HFF-Myc (cell line): ENCODE data around the gene SMLR1.

Experiments used
- DNase-seq: peaks from one replicate; pipeline ENCODE4 v3.0.0-alpha.2; 2011; ENCODE audit warnings: low read depth; ENCODE audit errors: extremely low read depth
- H3K4me3 ChIP-seq: replicated peaks from 2 replicates; pipeline ENCODE4 v1.5.1; 2011; ENCODE audit warnings: low read depth, mild to moderate bottlenecking, control low read depth, low read length
- TF ChIP-seq, protein P1 (sequence below): IDR thresholded peaks from 2 replicates; pipeline ENCODE4 v1.5.1; 2012; ENCODE audit warnings: mild to moderate bottlenecking, low read depth, low read length, control low read depth; ENCODE audit errors: missing control alignments

The SMLR1 gene

DNA sequence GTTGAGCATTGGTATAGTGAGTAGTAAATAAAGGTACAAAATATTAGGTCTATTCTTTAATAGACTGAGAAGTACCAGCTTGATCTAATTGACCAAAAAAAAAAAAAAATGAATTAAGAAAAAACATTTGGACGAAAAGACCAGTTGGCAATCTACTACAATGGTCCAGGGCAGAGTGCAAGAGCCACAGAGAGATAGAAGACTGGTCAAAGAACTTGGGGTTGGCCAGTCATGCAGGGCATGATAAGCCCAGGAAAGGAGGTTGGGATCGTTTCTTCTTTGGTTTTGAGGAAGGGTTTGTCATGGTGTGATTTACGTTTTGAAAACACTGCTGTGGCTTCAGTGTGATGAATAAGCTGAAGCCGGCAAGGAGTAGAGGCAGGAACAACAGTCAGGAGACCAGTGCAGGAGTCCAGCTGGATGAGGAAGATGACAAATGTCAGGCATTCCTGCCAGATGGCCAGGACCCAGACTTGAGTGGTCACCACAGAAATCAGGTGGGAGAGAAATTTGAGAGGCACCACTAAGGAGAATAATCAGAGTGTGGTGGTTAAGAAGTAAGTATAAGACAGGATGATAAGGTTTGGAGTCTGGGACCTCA, 14.0 kb downstream of the SMLR1 start:
- DNase-seq: no peak
- TF ChIP-seq, protein P1, sequence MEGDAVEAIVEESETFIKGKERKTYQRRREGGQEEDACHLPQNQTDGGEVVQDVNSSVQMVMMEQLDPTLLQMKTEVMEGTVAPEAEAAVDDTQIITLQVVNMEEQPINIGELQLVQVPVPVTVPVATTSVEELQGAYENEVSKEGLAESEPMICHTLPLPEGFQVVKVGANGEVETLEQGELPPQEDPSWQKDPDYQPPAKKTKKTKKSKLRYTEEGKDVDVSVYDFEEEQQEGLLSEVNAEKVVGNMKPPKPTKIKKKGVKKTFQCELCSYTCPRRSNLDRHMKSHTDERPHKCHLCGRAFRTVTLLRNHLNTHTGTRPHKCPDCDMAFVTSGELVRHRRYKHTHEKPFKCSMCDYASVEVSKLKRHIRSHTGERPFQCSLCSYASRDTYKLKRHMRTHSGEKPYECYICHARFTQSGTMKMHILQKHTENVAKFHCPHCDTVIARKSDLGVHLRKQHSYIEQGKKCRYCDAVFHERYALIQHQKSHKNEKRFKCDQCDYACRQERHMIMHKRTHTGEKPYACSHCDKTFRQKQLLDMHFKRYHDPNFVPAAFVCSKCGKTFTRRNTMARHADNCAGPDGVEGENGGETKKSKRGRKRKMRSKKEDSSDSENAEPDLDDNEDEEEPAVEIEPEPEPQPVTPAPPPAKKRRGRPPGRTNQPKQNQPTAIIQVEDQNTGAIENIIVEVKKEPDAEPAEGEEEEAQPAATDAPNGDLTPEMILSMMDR: no peak
- no peak overlapping the region for H3K4me3 ChIP-seq

DNA sequence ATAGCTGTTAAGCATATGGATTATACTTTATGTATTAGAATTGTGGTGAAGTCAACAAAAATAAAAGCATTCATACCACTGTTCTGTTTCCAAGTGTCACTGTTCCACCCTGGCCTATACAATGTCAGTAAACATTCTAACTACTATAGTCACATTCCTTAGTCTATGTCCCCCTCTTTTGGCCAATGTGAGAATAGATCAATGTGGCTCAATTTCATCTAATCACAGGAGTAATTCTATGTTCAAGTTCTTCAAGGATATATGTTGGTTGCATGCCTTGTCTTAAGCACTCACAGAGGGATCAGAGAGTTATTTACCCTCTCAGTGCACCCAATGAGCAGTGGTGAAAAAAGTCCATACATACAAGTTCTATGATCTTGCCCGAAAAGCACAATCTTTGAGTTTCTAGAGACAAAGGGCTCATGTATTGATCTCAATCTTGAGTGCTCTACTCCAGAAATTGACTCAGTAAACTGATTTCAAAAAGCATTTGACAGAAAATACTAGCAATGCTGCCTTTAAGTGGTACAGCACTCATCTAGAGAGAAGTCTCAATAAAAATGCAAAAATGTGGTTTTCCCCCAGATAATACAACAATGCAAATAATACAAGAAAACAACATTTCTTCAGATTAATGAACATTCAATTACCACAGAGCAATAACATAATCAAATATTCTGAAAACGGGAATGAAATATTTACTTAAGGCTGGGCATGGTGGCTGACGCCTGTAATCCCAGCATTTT, 16.5 kb downstream of the SMLR1 start:
- peak; percentile 50 for DNase-seq
- H3K4me3 ChIP-seq: no peak overlapping the region
- TF ChIP-seq, protein P1: peak; percentile 50

DNA sequence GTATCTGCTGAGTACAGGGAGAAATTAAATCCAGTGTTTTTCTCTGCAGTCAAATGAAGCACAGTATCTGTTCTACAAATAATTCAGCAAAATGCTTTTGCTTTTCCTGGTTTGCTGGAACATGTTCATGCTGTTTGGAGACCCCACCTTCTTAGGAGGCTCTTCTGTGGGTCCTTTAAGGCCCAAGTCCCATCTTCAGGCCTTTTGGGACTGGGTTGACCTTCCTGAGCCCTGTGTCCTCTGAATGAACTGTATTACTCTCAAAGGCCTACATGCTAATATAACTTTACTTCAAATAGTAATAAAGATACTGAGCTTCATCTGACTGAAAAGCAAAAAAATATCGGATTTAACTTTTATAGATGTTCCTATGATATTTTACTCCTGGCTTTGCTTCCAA, 19.3 kb downstream of the SMLR1 start:
- H3K4me3 ChIP-seq: no peak overlapping the region
- TF ChIP-seq, protein P1: no peak
- DNase-seq: no peak

DNA sequence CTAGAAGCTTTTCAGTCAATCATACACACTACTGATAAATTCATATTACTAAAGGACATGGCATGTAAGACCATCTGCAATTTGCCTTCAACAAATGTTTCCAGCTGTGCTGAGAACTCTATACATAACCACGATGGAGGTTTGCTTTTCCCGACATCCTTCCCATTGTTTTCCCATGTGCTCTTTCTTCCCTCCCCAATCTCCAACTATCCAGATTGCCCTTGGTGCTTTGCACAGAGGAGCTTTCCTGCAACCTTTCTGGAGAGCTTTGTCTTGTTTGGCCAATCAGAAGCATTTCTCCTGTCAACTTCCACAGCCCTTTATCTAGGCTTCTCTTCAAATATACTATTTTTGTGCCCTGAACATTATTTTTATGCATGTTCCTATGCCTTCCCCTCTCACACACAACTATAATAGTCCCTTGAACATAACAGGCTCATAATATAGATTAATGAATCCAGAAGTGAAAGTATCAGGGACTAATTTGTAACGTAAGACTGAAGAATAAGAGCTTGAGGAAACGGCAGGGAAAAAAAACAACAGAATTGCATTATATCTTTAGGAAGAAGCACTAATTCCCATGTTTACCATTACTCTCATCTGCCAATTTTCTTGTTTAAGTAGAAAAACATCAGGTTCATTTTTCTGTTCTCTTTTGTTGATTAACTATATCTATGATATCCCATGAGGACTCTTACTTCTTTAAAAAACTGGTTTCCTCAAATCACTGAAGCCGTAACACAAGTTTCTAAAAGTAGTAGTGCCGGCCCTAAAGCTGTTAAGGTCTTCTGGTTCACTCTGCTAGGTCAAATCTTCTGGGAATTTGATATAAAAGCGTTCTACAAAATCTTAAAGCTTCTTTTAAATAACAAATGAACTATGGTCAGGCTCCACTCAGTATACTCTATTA, 20.1 kb downstream of the SMLR1 start:
- DNase-seq: no peak
- no peak overlapping the region for H3K4me3 ChIP-seq
- TF ChIP-seq, protein P1: no peak

DNA sequence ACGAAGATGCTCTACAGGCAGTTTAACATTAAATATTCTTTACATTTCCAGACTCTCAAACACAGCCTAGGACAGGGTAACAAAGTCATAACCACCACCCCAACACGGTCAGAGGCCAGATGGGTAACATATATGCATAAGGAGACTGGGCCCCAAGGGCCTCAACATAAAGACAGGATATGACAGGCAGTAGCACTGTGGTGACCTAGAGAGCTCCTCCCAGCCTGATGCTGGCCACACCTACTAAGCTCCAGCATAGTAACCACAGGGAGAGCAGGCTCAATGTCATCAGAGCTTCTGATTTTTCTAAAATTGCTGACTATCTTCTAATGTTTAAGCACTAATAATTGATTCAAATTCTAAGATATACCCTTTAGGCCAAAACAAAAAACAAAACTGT, 21.7 kb downstream of the SMLR1 start:
- TF ChIP-seq, protein P1: no peak
- no peak for DNase-seq
- no peak overlapping the region for H3K4me3 ChIP-seq

DNA sequence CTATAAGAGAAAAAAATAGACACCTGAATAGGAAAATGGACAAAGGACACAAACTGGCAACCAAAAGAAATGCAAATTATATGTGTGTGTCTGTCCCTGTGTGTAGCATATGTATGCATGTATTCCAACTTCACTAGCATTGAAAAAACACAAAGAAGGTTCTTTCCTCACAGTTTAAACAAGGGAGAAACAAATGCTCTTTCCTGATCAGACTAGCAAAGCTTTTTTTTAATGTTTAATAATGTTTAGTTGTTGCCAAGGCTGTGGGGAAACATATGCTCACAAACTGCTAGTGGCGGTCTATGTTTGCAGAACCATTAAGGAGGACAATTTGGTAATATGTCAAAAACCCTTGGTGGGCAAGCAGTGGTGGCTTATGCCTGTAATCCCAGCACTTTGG, 22.4 kb downstream of the SMLR1 start:
- no peak overlapping the region for H3K4me3 ChIP-seq
- TF ChIP-seq, protein P1: no peak
- DNase-seq: no peak
